Right lobe of liver (tissue), 4 donors: ENCODE measurements around the gene AKAP13.

Experiments used
- CTCF ChIP-seq, 4 donors: fragments of 200-600 bp in 3 of 4; fragments of 450-650 bp in 1 of 4; IDR thresholded peaks; one replicate each; pipeline versions ENCODE4 v1.5.1 to v1.8.0; 2016 to 2022; ENCODE audit warnings: antibody characterized with exemption in 4 of 4, mild to moderate bottlenecking in 2 of 4
- POLR2A ChIP-seq: fragments of 450-650 bp; IDR thresholded peaks from one replicate; pipeline ENCODE4 v1.6.1; 2017; ENCODE audit warnings: antibody characterized with exemption, mild to moderate bottlenecking
- donor health status: DM: no; HTN: no; CAD: no.
- donor health status: DM: no; HTN: no; CAD: no.
- donor health status: DM: no; HTN: yes; CAD: no.

- no peak for TF ChIP-seq CTCF (IDR thresholded peaks at IDR 0.05)
- TF ChIP-seq POLR2A: no peak
These were observed 338.0 kb downstream of the AKAP13 start for GRCh38 chr15:85718271-85718971.
